Activated CD8-positive, alpha-beta memory T cell treated with anti-CD3 and anti-CD28 coated beads for 36 hours (primary cell): ENCODE data around the gene SLC30A2. TPM values are rescaled to one million over a fixed set of nuclear protein-coding genes. Genes with fewer than 3 reads are reported as not detected.

Source experiments
- CTCF ChIA-PET: fragments of 350-600 bp; sonication (Branson Sonifier 250); formaldehyde crosslinking; loops from one replicate; lab custom pipeline; 2021; ENCODE audit warnings: antibody characterized with exemption; lab: Charles Lee
- POLR2A ChIA-PET: fragments of 350-600 bp; sonication (Branson Sonifier 250); formaldehyde crosslinking; loops from one replicate; lab custom pipeline; 2021; ENCODE audit warnings: antibody characterized with exemption; lab: Charles Lee
- total RNA-seq, 2 experiments: library from RNA; stranded (reverse); gene quantifications; one replicate each; pipeline ENCODE4 v1.2.3, GENCODE V29; 2021

Gene SLC30A2
- total RNA-seq, 2 experiments from 2014 or later: not detected

GRCh38 chr1:26015358-26015757 is 30.6 kb downstream of the SLC30A2 start:
- ChIA-PET POLR2A (no interaction called here), CTCF (interaction anchor here (1.2 kb wide), 1 partner anchor 19 kb away, joined by 3 read pairs; no protein-coding TSS in a partner anchor)

- ChIA-PET CTCF (no interaction called here), POLR2A (no interaction called here)
These were observed 31.7 kb downstream of the SLC30A2 start for GRCh38 chr1:26014179-26014578.

- CTCF ChIA-PET: interaction anchor here (1.3 kb wide), 1 partner anchor 15 kb away, joined by 3 read pairs; the partner anchor contains the start of gene PAFAH2
These were observed 33.1 kb downstream of the SLC30A2 start for GRCh38 chr1:26012864-26013263.

DNA sequence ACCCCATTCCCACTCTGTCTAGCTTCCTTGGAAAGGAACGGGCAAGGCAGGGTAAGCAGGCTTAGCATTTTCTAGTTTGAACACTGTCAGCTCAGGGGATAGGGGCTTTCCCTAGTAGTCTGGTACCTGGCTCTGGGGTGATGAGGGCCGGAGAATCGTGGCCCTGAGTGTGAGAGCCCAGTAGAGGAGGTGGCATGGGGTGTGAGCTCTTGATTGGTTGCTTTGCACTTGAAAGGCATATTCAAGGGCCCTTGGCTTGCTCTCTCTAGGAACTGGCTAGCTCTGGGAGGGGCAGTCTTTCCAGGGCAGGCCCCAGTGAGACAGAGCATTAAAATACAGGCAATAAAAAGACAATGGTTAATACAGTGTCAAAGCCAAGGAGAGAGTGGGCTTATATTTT is 35.1 kb downstream of the SLC30A2 start:
- POLR2A ChIA-PET: no interaction called here

More at GRCh38 chr1:26012864-26013263, 33.1 kb downstream of the SLC30A2 start:
- POLR2A ChIA-PET: no interaction called here

GRCh38 chr1:26009796-26010447 is 36.0 kb downstream of the SLC30A2 start:
- POLR2A ChIA-PET: interaction anchor here (0.6 kb wide), 1 partner anchor 87 kb away, joined by 6 read pairs; no protein-coding TSS in a partner anchor

More for the DNA sequence above, 35.1 kb downstream of the SLC30A2 start:
- CTCF ChIA-PET: interaction anchor here (1.6 kb wide), 1 partner anchor 118 kb away, joined by 3 read pairs; no protein-coding TSS in a partner anchor

DNA sequence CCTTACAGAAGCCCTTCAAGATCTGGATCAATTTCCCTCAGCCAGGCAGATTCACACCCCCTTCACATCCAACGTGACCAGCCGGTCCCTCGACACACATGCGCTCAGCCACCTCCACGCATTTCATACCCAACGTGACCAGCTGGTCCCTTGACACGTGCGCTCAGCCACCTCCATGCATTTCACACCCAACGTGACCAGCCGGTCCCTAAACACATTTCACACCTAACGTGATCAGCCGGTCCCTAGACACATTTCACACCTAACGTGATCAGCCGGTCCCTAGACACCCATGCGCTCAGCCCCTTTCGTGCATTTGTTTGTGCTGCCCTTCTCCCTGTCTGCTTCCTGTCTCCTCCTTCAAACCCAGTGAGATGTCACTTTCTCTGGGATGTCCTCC is 39.2 kb downstream of the SLC30A2 start:
- ChIA-PET CTCF (no interaction called here), POLR2A (no interaction called here)

More at GRCh38 chr1:26009796-26010447, 36.0 kb downstream of the SLC30A2 start:
- CTCF ChIA-PET: interaction anchor here (1.3 to 1.6 kb wide), 2 partner anchors 12 to 117 kb away, joined by 3 read pairs; partner anchors contain the start of gene PAFAH2

DNA sequence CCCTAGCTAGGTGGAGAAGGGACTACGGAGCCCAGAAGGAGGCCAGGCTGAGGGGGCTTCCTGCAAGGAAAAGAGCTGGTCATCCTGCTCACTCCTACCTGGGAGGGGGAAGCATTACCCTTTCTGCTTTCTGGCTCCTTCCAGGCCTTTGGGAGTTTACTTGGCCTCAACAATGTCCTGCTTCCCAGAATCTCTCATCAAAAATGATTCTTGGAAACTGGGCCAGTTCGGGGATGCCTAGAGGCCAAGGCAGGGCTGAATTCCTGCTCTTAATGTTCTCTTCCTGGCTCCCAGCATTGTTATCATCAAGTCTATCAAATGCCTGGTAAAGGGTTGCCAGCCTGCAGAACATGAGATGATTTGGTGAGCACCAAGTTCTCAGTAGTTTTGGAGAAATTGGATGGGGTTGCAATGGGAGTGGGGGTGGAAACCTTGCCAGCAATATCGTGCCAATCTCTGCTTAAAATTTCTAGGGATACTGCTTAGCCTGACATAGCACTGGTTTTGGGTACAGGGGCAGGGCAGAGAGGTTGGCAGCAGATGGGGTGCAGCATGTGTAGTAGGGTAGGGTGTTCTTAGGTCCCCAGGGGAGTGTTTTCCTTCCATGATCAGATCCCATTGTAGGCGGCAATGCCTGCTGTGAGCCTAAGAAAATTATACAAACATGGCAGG is 40.3 kb downstream of the SLC30A2 start:
- ChIA-PET CTCF (no interaction called here), POLR2A (no interaction called here)

- CTCF ChIA-PET: interaction anchor here (0.8 kb wide), 1 partner anchor 108 kb away, joined by 4 read pairs; no protein-coding TSS in a partner anchor
- POLR2A ChIA-PET: no interaction called here
These were observed 42.2 kb downstream of the SLC30A2 start for GRCh38 chr1:26003756-26004155.

DNA sequence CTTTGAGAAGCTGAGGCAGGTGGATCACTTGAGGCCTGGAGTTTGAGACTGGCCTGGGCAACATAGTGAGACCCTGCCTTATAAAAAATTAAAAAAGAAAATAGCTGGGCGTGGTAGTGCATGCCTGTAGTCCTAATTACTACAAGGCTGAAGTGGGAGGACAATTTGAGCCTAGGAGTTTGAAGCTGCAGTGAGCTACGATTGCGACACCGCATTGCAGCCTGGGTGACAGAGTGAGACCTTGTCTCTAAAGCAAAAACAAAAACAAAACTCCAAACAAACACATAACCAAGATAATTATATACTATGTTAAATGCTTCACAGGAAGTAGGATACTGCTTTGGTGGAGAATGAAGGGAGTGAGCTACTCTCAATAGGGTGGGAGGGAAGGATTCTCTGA is 42.7 kb downstream of the SLC30A2 start:
- CTCF ChIA-PET: interaction anchor here (0.8 to 1.1 kb wide), 2 partner anchors 108 to 115 kb away, joined by 3 to 4 read pairs; no protein-coding TSS in a partner anchor
- POLR2A ChIA-PET: no interaction called here

- CTCF ChIA-PET: interaction anchor here (0.5 to 3.4 kb wide), 5 partner anchors 11 to 399 kb away, joined by 3 to 32 read pairs (median 3); no protein-coding TSS in a partner anchor
- POLR2A ChIA-PET: no interaction called here
These were observed 46.7 kb downstream of the SLC30A2 start for GRCh38 chr1:25999041-25999800.

DNA sequence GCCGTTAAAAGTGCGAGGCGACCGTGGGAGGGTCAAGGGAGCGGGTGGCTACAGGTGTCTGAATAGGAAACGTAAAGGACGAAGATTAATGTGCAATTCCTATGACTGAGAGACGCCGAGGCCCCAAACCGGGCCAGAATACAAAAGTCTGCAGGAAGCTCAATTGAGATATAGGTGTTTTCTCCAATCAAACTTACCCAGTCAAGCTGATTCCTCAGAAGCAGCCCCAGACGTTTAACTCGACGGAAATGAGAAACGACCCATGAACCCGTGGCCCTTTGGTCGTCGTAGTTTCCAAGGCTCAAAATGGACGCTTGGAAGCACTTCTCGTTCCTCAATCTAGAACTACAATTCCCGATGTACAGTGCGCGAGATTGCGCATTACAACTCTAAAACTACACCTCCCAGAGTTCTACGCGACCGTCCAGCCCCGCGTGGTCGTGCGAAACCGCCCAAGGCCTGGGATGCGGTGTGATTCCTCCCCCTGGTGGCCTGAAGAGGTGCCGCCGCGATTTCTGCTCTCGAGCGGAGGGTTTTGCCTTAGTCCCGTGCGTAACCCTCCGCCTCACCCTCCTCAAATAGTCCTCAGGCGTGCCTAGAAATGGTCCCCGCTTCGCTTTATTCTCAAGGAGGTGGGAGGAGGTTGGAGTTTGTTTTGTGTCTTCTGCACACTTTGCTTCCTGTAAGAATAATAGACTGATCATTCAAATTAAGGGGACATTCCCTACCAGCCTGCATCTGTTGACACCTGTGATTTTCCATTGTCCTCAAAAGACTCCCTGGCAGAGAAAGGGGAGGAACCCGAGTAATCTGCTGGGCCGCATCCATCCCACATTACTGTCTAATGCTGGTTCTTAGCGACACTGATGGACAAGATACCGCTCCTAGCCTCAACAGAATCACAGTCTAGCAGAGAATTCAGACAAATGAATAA is 47.8 kb downstream of the SLC30A2 start, which contains the start of gene PAFAH2:
Gene PAFAH2 (minus strand): TSS at position 236 of the 934 bp plus-strand sequence. CDS start 7,247 bp downstream, outside the sequence.
- CTCF ChIA-PET: interaction anchor here (0.6 to 3.4 kb wide), 17 partner anchors 9 to 114 kb away, joined by 3 to 35 read pairs (median 3); no protein-coding TSS in a partner anchor
- POLR2A ChIA-PET: interaction anchor here (0.6 to 1.7 kb wide), 6 partner anchors 92 to 129 kb away, joined by 3 to 18 read pairs (median 4); partner anchors contain the start of genes PAQR7 and STMN1

DNA sequence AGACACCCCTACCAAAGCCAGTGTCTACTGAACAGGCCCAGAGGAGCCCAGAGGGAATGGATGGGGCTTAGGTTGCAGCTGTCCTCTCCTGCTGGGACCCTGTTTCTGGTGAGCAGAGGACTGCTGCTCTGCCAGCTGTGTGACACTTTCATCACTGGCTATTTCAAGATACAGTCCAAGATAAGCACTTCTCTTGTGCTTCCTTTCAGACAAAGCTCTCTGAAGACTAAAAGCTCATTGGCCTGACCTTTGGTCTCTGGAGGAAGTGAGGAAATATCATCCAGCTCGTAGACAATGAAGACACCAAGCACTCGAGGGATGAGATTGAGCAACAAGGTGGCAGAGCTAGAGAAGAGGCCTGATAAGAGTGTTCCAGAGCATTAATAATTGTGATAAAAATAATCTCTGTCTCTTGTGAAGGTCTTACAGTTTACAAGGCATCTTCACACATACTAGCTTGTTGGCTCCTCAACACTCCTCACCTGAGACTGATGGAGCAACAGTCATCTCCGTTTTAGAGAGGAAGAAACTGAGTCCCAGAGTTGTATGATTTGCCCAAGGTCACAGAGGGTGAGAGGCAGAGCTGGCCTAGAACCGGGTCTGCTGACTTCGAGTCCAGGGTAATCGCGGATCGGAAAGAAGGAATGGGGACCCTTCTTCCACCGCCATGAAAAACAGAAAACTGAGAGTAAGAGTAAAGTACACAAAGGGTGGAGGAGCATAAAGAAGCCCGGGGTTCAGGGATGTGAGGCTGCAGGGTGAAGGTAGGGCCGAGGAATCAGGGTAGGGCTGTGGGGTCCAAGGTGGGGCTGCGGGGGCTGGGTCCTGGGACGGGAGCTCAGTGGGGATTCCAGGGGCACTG is 48.7 kb downstream of the SLC30A2 start:
- CTCF ChIA-PET: interaction anchor here (0.6 to 1.7 kb wide), 15 partner anchors 8 to 113 kb away, joined by 3 to 35 read pairs (median 3); no protein-coding TSS in a partner anchor
- POLR2A ChIA-PET: interaction anchor here (0.6 to 1.7 kb wide), 5 partner anchors 94 to 130 kb away, joined by 3 to 18 read pairs (median 5); partner anchors contain the start of gene PAQR7

DNA sequence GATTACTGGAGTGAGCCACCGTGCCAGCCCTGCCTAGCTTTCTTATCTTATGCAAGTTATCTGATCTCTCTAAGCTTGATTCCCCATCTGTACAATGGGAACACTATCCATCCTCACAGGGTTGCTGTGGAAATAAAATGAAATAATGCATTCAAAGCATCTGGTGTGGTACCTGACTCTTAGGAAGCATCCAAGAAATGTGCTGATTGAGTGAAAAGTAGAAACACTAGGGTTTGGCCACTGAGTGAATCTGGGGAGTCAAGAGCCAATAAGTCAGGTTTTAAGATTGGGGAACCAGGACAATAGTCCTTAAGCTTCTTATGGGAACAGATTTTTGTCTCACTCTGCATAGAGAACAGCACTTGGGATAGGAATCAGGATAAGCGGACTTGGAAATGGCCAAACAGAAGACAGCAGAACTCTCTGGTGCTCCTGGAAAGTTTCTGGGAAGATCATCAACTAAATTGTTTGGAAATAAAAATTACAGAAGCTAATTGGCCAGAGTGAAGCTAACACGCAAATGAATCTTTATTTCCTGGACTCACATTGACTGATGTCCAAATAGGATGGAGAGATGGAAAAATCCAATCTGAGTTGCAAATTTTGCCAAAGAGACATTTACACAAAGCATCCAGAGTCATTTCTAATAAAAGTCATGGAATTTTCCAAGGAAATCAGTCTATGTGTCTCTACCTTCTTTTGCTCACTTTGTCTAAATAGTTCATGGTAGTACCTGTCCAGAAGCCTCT is 51.3 kb downstream of the SLC30A2 start:
- CTCF ChIA-PET: interaction anchor here (3.6 kb wide), 1 partner anchor 99 kb away, joined by 22 read pairs; no protein-coding TSS in a partner anchor
- POLR2A ChIA-PET: no interaction called here

GRCh38 chr1:25993197-25993951 is 52.5 kb downstream of the SLC30A2 start:
- ChIA-PET POLR2A (interaction anchor here (0.6 kb wide), 1 partner anchor 118 kb away, joined by 4 read pairs; no protein-coding TSS in a partner anchor), CTCF (interaction anchor here (0.7 to 3.6 kb wide), 3 partner anchors 10 to 176 kb away, joined by 3 to 22 read pairs (median 3); no protein-coding TSS in a partner anchor)

- ChIA-PET POLR2A (no interaction called here), CTCF (interaction anchor here (1.0 to 3.6 kb wide), 3 partner anchors 44 to 97 kb away, joined by 3 to 22 read pairs (median 20); no protein-coding TSS in a partner anchor)
These were observed 53.2 kb downstream of the SLC30A2 start for GRCh38 chr1:25992689-25993171.
